ENCODE data around the gene RBSN.
A peak's percentile ranks its signal among the peaks of the same experiment; 100 is the strongest.
"Not testable (repeated sequence)": the region's sequence is repeated elsewhere in the genome, so short reads cannot be mapped to it uniquely, and the experiment has no call there.

Gene RBSN

GRCh38 chr3:15098503-15099363 lies at the start of gene RBSN:
TSS of gene RBSN (minus strand) at chr3:15099148. CDS start at chr3:15096120, 3,028 bp downstream.
- peak; percentile 89 for DNase-seq

GRCh38 chr3:15148614-15149013 lies 49.7 kb upstream of the RBSN start:
- peak; percentile 77 for DNase-seq

- DNase-seq, result not testable (repeated sequence)
Measured at GRCh38 chr3:15136885-15137284, 37.9 kb upstream of the RBSN start.

GRCh38 chr3:15134968-15135367 lies 36.0 kb upstream of the RBSN start:
- not testable (repeated sequence) for DNase-seq

GRCh38 chr3:15128403-15128802 lies 29.5 kb upstream of the RBSN start:
- not testable (repeated sequence) for DNase-seq

- not testable (repeated sequence) for DNase-seq
Measured at GRCh38 chr3:15126975-15127374, 28.0 kb upstream of the RBSN start.

GRCh38 chr3:15122398-15122797 lies 23.4 kb upstream of the RBSN start:
- no peak for DNase-seq

GRCh38 chr3:15121936-15122335 lies 23.0 kb upstream of the RBSN start:
- DNase-seq, result no peak

GRCh38 chr3:15120986-15121385 lies 22.0 kb upstream of the RBSN start:
- peak; percentile 5 for DNase-seq

- DNase-seq, result no peak
Measured at GRCh38 chr3:15117011-15117410, 18.1 kb upstream of the RBSN start.

GRCh38 chr3:15116032-15116669 lies 17.2 kb upstream of the RBSN start:
- no peak for DNase-seq

GRCh38 chr3:15114466-15115358 lies 15.8 kb upstream of the RBSN start:
- no peak for DNase-seq

- no peak for DNase-seq
Measured at GRCh38 chr3:15113884-15114283, 14.9 kb upstream of the RBSN start.

GRCh38 chr3:15113471-15113870 lies 14.5 kb upstream of the RBSN start:
- peak; percentile 40 for DNase-seq

GRCh38 chr3:15112011-15112410 lies 13.1 kb upstream of the RBSN start:
- no peak for DNase-seq

GRCh38 chr3:15110206-15110605 lies 11.3 kb upstream of the RBSN start:
- no peak for DNase-seq

GRCh38 chr3:15108869-15109268 lies 9.9 kb upstream of the RBSN start:
- DNase-seq, result no peak

- peak; percentile 69 for DNase-seq
Measured at GRCh38 chr3:15108082-15108545, 9.2 kb upstream of the RBSN start.

GRCh38 chr3:15107075-15107947 lies 8.4 kb upstream of the RBSN start:
- no peak for DNase-seq

GRCh38 chr3:15102836-15103235 lies 3.9 kb upstream of the RBSN start:
- DNase-seq, result no peak

GRCh38 chr3:15102256-15102655 lies 3.3 kb upstream of the RBSN start:
- no peak for DNase-seq

Measured in DMS53 (cell line).